Measurements from ENCODE around the gene PPP1R12A.
"Not testable (repeated sequence)": the region's sequence is repeated elsewhere in the genome, so short reads cannot be mapped to it uniquely, and the experiment has no call there.

PPP1R12A gene

GRCh38 chr12:79835377-79835843 is 99.5 kb downstream of the PPP1R12A start:
- DNase-seq: no peak

- no peak for DNase-seq
These were observed 100.1 kb downstream of the PPP1R12A start for GRCh38 chr12:79834712-79835376.

GRCh38 chr12:79830440-79830839 is 104.5 kb downstream of the PPP1R12A start:
- DNase-seq: no peak

GRCh38 chr12:79828924-79829323 is 106.0 kb downstream of the PPP1R12A start:
- DNase-seq: no peak

- no peak for DNase-seq
These were observed 107.4 kb downstream of the PPP1R12A start for GRCh38 chr12:79827484-79827883.

- DNase-seq: no peak
These were observed 108.4 kb downstream of the PPP1R12A start for GRCh38 chr12:79826267-79827128.

- no peak for DNase-seq
These were observed 112.4 kb downstream of the PPP1R12A start for GRCh38 chr12:79822475-79822874.

- DNase-seq: no peak
These were observed 116.0 kb downstream of the PPP1R12A start for GRCh38 chr12:79818856-79819255.

GRCh38 chr12:79784366-79785065 is 150.4 kb downstream of the PPP1R12A start:
- DNase-seq: not testable (repeated sequence)

GRCh38 chr12:79782172-79782900 is 152.6 kb downstream of the PPP1R12A start:
- no peak for DNase-seq

GRCh38 chr12:79778802-79779448 is 156.0 kb downstream of the PPP1R12A start:
- no peak for DNase-seq

- DNase-seq: no peak
These were observed 158.8 kb downstream of the PPP1R12A start for GRCh38 chr12:79776111-79776510.

GRCh38 chr12:79775355-79776027 is 159.4 kb downstream of the PPP1R12A start:
- DNase-seq: no peak

GRCh38 chr12:79773896-79774295 is 161.0 kb downstream of the PPP1R12A start:
- DNase-seq: no peak

- no peak for DNase-seq
These were observed 164.9 kb downstream of the PPP1R12A start for GRCh38 chr12:79769860-79770485.

- no peak for DNase-seq
These were observed 165.6 kb downstream of the PPP1R12A start for GRCh38 chr12:79769189-79769859.

- no peak for DNase-seq
These were observed 168.0 kb downstream of the PPP1R12A start for GRCh38 chr12:79766705-79767464.

- DNase-seq: no peak
These were observed 169.7 kb downstream of the PPP1R12A start for GRCh38 chr12:79765157-79765556.

GRCh38 chr12:79764641-79765040 is 170.3 kb downstream of the PPP1R12A start:
- DNase-seq: no peak
